Left lung (tissue), 14 donors: ENCODE results near the gene P2RY6. TPM values are rescaled to one million over a fixed set of nuclear protein-coding genes. Genes with fewer than 3 reads are reported as not detected.

Experiments used
- ATAC-seq: fragments of 200-7000 bp; cut with Tn5 transposase; one replicate; pipeline ENCODE4 v1.9.1; 2020; ENCODE audit warnings: moderate library complexity
- DNase-seq, 4 donors: peaks; one replicate each; pipeline ENCODE4 v3.0.0-alpha.2; 2013 to 2020
- H3K27ac ChIP-seq, 2 donors: fragments of 200-600 bp; sonication (generic) in 1 of 2; one replicate each; pipeline versions ENCODE4 v1.5.0 to v1.8.0; 2020 to 2021
- H3K27me3 ChIP-seq, 2 donors: fragments of 200-600 bp; sonication (generic) in 1 of 2; one replicate each; pipeline versions ENCODE4 v1.5.0 to v1.8.0; 2020 to 2021
- H3K36me3 ChIP-seq, 2 donors: fragments of 200-600 bp; sonication (generic) in 1 of 2; one replicate each; pipeline versions ENCODE4 v1.5.0 to v1.8.0; 2020 to 2021
- H3K4me1 ChIP-seq, 2 donors: fragments of 200-600 bp; one replicate each; pipeline ENCODE4 v1.8.0; 2021
- H3K4me3 ChIP-seq, 2 donors: fragments of 200-600 bp; sonication (generic) in 1 of 2; one replicate each; pipeline versions ENCODE4 v1.5.0 to v1.8.0; 2020 to 2021; ENCODE audit warnings: mild to moderate bottlenecking in 1 of 2
- H3K9me3 ChIP-seq, 2 donors: fragments of 200-600 bp; sonication (generic) in 1 of 2; one replicate each; pipeline versions ENCODE4 v1.5.0 to v1.8.0; 2020 to 2021
- CTCF ChIP-seq, 2 donors: fragments of 200-600 bp; sonication (generic) in 1 of 2; IDR thresholded peaks; one replicate each; pipeline versions ENCODE4 v1.5.0 to v1.8.0; 2021; ENCODE audit warnings: antibody characterized with exemption in 2 of 2
- intact Hi-C, 2 donors: fragments of 100-400 bp; cut with DNase I; formaldehyde crosslinking; loops; one replicate each; pipeline versions ENCODE4 v1.11.2 to v1.14.2; 2022
- long read RNA-seq, 12 donors: library from polyadenylated mRNA in 2 of 12; unstranded in 2 of 12; transcript quantifications; one replicate each; pipeline ENCODE4 v2.0.0 and lab custom pipeline, GENCODE V29; 2019 to 2026
- polyA plus RNA-seq, 6 donors: library from polyadenylated mRNA; unstranded; fragments of 120-200 nt; gene quantifications; one replicate each; pipeline ENCODE4 v1.2.1, GENCODE V29; 2013; ENCODE audit not compliant: insufficient read length in 6 of 6
- total RNA-seq, 2 donors: library from RNA; stranded (reverse); fragmentation: NEBNext Ultra II Directional; extraction: Animal tissue kit (Norgen Biotek cat#: 25700); gene quantifications; one replicate each; pipeline ENCODE4 v1.2.1, GENCODE V29; 2021
- donor health status: DM: no; HTN: yes; CAD: no.
- donor health status: DM: no; HTN: no; CAD: no.

Gene P2RY6, protein sequence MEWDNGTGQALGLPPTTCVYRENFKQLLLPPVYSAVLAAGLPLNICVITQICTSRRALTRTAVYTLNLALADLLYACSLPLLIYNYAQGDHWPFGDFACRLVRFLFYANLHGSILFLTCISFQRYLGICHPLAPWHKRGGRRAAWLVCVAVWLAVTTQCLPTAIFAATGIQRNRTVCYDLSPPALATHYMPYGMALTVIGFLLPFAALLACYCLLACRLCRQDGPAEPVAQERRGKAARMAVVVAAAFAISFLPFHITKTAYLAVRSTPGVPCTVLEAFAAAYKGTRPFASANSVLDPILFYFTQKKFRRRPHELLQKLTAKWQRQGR
- total RNA-seq (1 to 10 TPM; 2.2 to 4.8 TPM), polyA plus RNA-seq (1 to 10 TPM in 5 of 6 donors, under 1 TPM in 1; 0.87 to 2.8 (median 1.9) TPM)
- long read RNA-seq, donor 1, partial matches to known transcripts, result 0 of 2 reads
- long read RNA-seq, donor 1, other reads (novel, unspliced or antisense), result 0 of 2 reads
- long read RNA-seq, donor 2, result 0 reads
- long read RNA-seq, donor 3, result 0 reads
- long read RNA-seq, donor 4, partial matches to known transcripts, result 0 of 1 reads
- long read RNA-seq, donor 4, other reads (novel, unspliced or antisense), result 0 of 1 reads
- long read RNA-seq, donor 5, partial matches to known transcripts, result 0 of 1 reads
- long read RNA-seq, donor 5, other reads (novel, unspliced or antisense), result 0 of 1 reads
- long read RNA-seq, donor 6, result 0 reads
- long read RNA-seq, donor 7, result 0 reads
- long read RNA-seq, donor 8, result 0 reads
- long read RNA-seq, donor 9, result 0 reads
- long read RNA-seq, donor 10, transcript P2RY6-208 (3 exons, 2,351 nt), result major isoform, 7 of 21 reads
- long read RNA-seq, donor 10, transcript P2RY6-202 (2 exons, 2,398 nt), result minor isoform, 6 of 21 reads
- long read RNA-seq, donor 10, partial matches to known transcripts, result 0 of 21 reads
- long read RNA-seq, donor 10, other reads (novel, unspliced or antisense), result 6 of 21 reads
- long read RNA-seq, donor 11, partial matches to known transcripts, result 0 of 1 reads
- long read RNA-seq, donor 11, other reads (novel, unspliced or antisense), result 0 of 1 reads
- long read RNA-seq, donor 12, partial matches to known transcripts, result 0 of 2 reads
- long read RNA-seq, donor 12, other reads (novel, unspliced or antisense), result 0 of 2 reads

DNA sequence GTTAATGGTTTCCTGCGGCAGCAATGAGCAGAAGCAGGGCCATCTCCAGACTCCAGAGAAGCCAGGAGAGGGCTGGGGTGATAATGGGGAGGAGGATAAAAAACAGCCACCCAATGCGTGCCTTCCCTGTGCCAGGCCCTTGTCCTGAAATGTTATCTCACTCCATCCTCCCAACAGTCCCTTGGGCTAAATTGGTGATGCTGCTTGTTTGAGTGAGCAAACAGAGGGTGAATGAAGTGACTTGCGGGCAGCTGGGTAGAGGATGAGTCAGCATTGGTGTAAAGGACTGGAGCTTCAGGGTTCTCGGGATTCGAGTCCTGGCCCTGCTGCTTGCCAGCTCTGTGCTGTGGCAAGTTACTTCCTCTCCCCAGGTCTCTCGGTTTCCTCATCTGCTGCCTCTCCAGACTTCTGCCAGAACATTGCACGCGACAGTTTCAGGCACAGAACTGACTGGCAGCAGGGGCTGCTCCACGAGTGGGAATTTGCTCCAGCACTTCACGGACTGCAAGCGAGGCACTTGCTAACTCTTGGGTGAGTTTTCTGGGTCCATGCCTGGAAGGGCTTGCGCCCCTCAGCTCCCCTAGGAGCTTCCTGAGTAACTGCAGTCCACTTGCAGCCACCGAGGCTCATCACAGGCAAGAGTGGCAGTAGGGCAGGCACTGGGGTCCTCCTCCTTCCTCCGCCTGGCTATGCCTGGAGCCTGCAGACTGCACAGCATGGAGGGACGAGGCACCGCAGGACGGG is at the start of gene P2RY6:
P2RY6 (plus strand) TSS at position 403 of the 744 bp plus-strand sequence. CDS start 24,181 bp downstream, outside the sequence.
- intact Hi-C loops, result no loop called here
- no peaks in the 10 kb centered on the region for H3K36me3 ChIP-seq
- peak within 1 kb of the TSS in 1 of 2 donors; percentile 49 for H3K27ac ChIP-seq
- H3K9me3 ChIP-seq, result no peaks in the 10 kb centered on the region
- H3K4me3 ChIP-seq, result peak within 1 kb of the TSS in 1 of 2 donors; percentile 30
- ATAC-seq (peak; percentile 56), DNase-seq (peak in 2 of 4 donors; percentile 71 to 82)
- no peaks in the 10 kb centered on the region for H3K27me3 ChIP-seq
- no peak for TF ChIP-seq CTCF (IDR thresholded peaks at IDR 0.05)
- H3K4me1 ChIP-seq, result peaks cover 12 to 60% of the 10 kb centered on the region in 2 donors

GRCh38 chr11:73223998-73224730 is 48.0 kb upstream of the P2RY6 start:
- H3K4me1 ChIP-seq, result peaks cover 0 to 40% of the 10 kb centered on the region in 2 donors
- no peaks in the 10 kb centered on the region for H3K9me3 ChIP-seq
- no peak for TF ChIP-seq CTCF (IDR thresholded peaks at IDR 0.05)
- H3K36me3 ChIP-seq, result peaks cover 0 to 2% of the 10 kb centered on the region in 2 donors
- no peak overlapping the region for H3K4me3 ChIP-seq
- intact Hi-C loops, result no loop called here
- H3K27me3 ChIP-seq, result peaks cover 0 to under 1% of the 10 kb centered on the region in 2 donors
- DNase-seq (peak in 1 of 4 donors; percentile 29), ATAC-seq (no peak)
- H3K27ac ChIP-seq, result no peak overlapping the region

- Histone ChIP-seq H3K36me3 (peaks cover 0 to 8% of the 10 kb centered on the region in 2 donors), H3K4me1 (peaks cover 0 to 31% of the 10 kb centered on the region in 2 donors), H3K4me3 (no peak overlapping the region), H3K27ac (peak overlapping the region in 1 of 2 donors; percentile 19), H3K27me3 (no peaks in the 10 kb centered on the region), H3K9me3 (no peaks in the 10 kb centered on the region)
- intact Hi-C loops, result no loop called here
- no peak for TF ChIP-seq CTCF (IDR thresholded peaks at IDR 0.05)
- ATAC-seq (peak; percentile 70), DNase-seq (peak in 2 of 4 donors; percentile 45 to 54)
Observed at GRCh38 chr11:73225001-73225686, 47.0 kb upstream of the P2RY6 start.

GRCh38 chr11:73225851-73226250 is 46.3 kb upstream of the P2RY6 start:
- ATAC-seq (no peak), DNase-seq (peak in 1 of 4 donors; percentile 5)
- no peaks in the 10 kb centered on the region for H3K27me3 ChIP-seq
- intact Hi-C loops, result no loop called here
- peaks cover 0 to 10% of the 10 kb centered on the region in 2 donors for H3K36me3 ChIP-seq
- H3K27ac ChIP-seq, result no peak overlapping the region
- peaks cover 0 to 23% of the 10 kb centered on the region in 2 donors for H3K4me1 ChIP-seq
- H3K4me3 ChIP-seq, result no peak overlapping the region
- H3K9me3 ChIP-seq, result no peaks in the 10 kb centered on the region
- no peak for TF ChIP-seq CTCF (IDR thresholded peaks at IDR 0.05)
